22Rv1 (cell line): ENCODE results near the gene EIF3J.

ENCODE experiments used
- H3K27ac ChIP-seq: fragments of 450-650 bp; 2 replicates; pipeline ENCODE4 v1.5.1; 2017
- ZFX ChIP-seq: fragments of 450-650 bp; IDR thresholded peaks from 2 replicates; pipeline ENCODE4 v1.6.1; 2017; ENCODE audit warnings: antibody characterized with exemption, borderline replicate concordance
- TF ChIP-seq, protein P1 (sequence below): fragments of 450-650 bp; IDR thresholded peaks from 2 replicates; pipeline ENCODE4 v1.5.1; 2017; ENCODE audit warnings: mild to moderate bottlenecking

EIF3J gene

DNA sequence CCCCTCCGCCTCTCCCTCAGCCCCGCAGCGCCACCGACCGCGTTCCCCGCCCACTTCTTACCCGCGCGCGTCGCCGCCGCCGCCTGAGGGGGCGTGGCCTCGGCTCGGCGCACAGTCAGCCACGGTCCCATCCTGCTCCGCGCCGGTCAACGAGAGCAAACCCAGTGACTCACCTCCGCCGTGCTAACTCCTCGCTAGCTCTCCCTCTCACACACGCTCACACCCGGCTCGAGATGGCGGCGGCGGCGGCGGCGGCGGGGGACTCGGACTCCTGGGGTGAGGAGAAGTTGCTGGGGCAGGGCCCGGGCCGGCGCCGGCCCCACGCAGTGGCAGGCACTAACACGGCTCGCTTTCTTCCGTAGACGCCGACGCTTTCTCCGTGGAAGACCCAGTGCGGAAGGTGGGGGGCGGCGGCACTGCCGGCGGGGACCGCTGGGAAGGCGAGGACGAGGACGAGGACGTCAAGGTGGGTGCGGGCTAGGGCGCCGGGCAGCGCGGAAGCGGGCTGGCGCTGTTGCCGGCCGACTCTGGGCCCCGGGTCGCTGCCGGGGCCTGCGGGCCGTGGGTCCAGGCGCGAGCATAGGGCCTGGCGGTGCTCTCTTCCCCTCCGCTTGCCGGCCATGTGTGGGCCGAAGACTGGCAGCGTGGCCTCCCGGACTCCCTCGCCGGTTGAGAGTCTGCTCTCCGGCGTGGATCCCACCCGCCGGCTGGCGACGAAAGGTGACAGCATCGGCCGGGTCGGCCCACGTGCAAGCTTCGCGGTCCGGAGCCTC, at the start of gene EIF3J:
Gene EIF3J, plus strand, starts transcription at position 186 of the 773 bp plus-strand sequence. Its CDS starts 48 bp downstream, at position 234.
- H3K27ac ChIP-seq, result peak within 1 kb of the TSS; percentile 96

GRCh38 chr15:44489464-44489863, 47.5 kb upstream of the EIF3J start:
- H3K27ac ChIP-seq, result no peak overlapping the region
- no peak for TF ChIP-seq ZFX

More for the DNA sequence above, at the start of gene EIF3J:
- no peak for TF ChIP-seq ZFX
- TF ChIP-seq, protein P1, sequence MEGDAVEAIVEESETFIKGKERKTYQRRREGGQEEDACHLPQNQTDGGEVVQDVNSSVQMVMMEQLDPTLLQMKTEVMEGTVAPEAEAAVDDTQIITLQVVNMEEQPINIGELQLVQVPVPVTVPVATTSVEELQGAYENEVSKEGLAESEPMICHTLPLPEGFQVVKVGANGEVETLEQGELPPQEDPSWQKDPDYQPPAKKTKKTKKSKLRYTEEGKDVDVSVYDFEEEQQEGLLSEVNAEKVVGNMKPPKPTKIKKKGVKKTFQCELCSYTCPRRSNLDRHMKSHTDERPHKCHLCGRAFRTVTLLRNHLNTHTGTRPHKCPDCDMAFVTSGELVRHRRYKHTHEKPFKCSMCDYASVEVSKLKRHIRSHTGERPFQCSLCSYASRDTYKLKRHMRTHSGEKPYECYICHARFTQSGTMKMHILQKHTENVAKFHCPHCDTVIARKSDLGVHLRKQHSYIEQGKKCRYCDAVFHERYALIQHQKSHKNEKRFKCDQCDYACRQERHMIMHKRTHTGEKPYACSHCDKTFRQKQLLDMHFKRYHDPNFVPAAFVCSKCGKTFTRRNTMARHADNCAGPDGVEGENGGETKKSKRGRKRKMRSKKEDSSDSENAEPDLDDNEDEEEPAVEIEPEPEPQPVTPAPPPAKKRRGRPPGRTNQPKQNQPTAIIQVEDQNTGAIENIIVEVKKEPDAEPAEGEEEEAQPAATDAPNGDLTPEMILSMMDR, result no peak

GRCh38 chr15:44490622-44491021, 46.3 kb upstream of the EIF3J start:
- TF ChIP-seq, protein P1, result no peak
- no peak for TF ChIP-seq ZFX

GRCh38 chr15:44492040-44492439, 44.9 kb upstream of the EIF3J start:
- no peak overlapping the region for H3K27ac ChIP-seq
- TF ChIP-seq, protein P1, result no peak
- TF ChIP-seq ZFX, result no peak

More at GRCh38 chr15:44490622-44491021, 46.3 kb upstream of the EIF3J start:
- H3K27ac ChIP-seq, result no peak overlapping the region

DNA sequence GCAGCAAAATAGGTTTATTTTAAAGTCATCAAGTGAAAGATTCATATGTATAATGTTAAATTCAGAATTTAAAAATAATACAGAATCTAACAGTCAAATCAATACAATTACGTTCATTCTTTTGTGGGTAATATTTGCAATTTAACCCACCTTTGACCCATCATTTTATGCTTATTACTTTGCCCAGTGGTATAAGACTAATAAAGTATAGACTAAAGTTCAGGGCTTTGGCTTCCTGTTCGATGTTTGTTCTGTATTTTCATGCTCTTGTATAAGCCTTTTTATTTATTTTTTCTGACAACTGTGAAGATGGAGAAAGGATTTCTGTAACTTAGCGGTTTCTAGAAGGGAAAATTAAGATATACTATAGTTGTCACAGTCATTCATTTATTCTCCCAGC, 44.3 kb upstream of the EIF3J start:
- H3K27ac ChIP-seq, result no peak overlapping the region
- TF ChIP-seq, protein P1, result no peak
- no peak for TF ChIP-seq ZFX

GRCh38 chr15:44495562-44495961, 41.4 kb upstream of the EIF3J start:
- TF ChIP-seq ZFX, result no peak
- TF ChIP-seq, protein P1, result no peak
- H3K27ac ChIP-seq, result no peak overlapping the region

DNA sequence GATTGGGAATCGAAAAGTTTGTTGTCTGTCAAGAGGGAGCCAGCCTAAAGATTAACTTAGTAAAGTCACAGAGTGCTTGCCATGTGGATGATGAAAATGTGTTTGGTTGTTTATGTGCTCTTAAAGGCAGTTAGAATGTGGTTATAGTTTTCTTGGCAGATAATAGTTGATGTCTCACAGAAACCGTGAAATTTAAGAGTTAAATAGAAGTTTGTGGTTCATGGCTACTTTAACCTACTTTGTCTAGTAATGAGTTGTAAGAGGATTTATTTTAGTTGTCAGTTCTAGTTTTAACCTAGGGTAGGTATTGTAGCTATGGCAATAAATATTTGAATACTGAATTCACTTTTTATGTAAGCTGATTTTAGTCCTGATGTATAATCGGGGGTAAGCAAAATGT, 36.4 kb upstream of the EIF3J start:
- TF ChIP-seq ZFX, result no peak
- TF ChIP-seq, protein P1, result no peak
- no peak overlapping the region for H3K27ac ChIP-seq
